GM12878 (cell line): ENCODE measurements around the gene ASB8. TPM values are rescaled to one million over a fixed set of nuclear protein-coding genes. Genes with fewer than 3 reads are reported as not detected.

ENCODE experiments used
- ATAC-seq: fragments of 200-7000 bp; cut with Tn5 transposase; 3 replicates; pipeline ENCODE4 v1.9.1; 2020; ENCODE audit warnings: mild to moderate bottlenecking, moderate library complexity
- BruUV-seq: library from RNA; stranded (reverse); fragments of 400-500 nt; replicated peaks from 2 replicates; lab custom pipeline; 2021; lab: Mats Ljungman, UMichigan
- CTCF ChIA-PET: fragments of 300-600 bp; sonication (Branson Sonifier 250); formaldehyde crosslinking; extraction: SDS; loops from one replicate; lab custom pipeline; 2021; ENCODE audit warnings: inconsistent platforms; lab: Yijun Ruan, JAX
- POLR2A ChIA-PET: fragments of 350-600 bp; formaldehyde crosslinking; extraction: SDS; loops from one replicate; lab custom pipeline; 2021; ENCODE audit warnings: inconsistent platforms; lab: Charles Lee
- RAD21 ChIA-PET: fragments of 300-600 bp; sonication (Branson Sonifier 250); formaldehyde crosslinking; loops from one replicate; lab custom pipeline; 2023; ENCODE audit warnings: antibody characterized with exemption; ENCODE audit not compliant: unreplicated experiment; lab: Charles Lee
- SMC1A ChIA-PET: fragments of 300-600 bp; sonication (Branson Sonifier 250); formaldehyde crosslinking; loops from one replicate; lab custom pipeline; 2023; ENCODE audit not compliant: unreplicated experiment, uncharacterized antibody; lab: Charles Lee
- DNase-seq: peaks from one replicate; pipeline ENCODE4 v3.0.0-alpha.2; 2011; ENCODE audit warnings: low read depth, low spot score
- FAIRE-seq: peaks from 3 replicates; lab custom pipeline; 2011; peaks lifted over from hg19 to GRCh38; lab: Jason Lieb, UNC
- H2AFZ ChIP-seq: 2 replicates; pipeline ENCODE4 v1.6.0; 2011; ENCODE audit warnings: low read depth, low read length, control low read depth; ENCODE audit not compliant: control insufficient read depth
- H3K27ac ChIP-seq: 2 replicates; pipeline ENCODE4 v1.5.1; 2011; ENCODE audit warnings: control low read depth; ENCODE audit not compliant: control insufficient read depth, insufficient read depth
- H3K27me3 ChIP-seq, 2 experiments: replicated peaks in 1 of 2; 2 replicates each; pipeline versions ENCODE4 v1.6.0 to v1.6.1; 2011; ENCODE audit warnings: low read length in 1 of 2; ENCODE audit not compliant: control insufficient read depth in 2 of 2, insufficient read depth in 2 of 2
- H3K36me3 ChIP-seq, 2 experiments: 2 replicates each; pipeline ENCODE4 v1.5.1; 2011; ENCODE audit warnings: low read length in 1 of 2; ENCODE audit not compliant: control insufficient read depth in 2 of 2, insufficient read depth in 2 of 2
- H3K4me1 ChIP-seq: 2 replicates; pipeline ENCODE4 v1.6.1; 2011; ENCODE audit warnings: mild to moderate bottlenecking, low read length, moderate library complexity, mixed read lengths; ENCODE audit not compliant: control insufficient read depth, insufficient read depth
- H3K4me2 ChIP-seq: 2 replicates; pipeline ENCODE4 v1.6.0; 2011; ENCODE audit warnings: control low read depth; ENCODE audit not compliant: control insufficient read depth, insufficient read depth
- H3K4me3 ChIP-seq: fragments of 200-600 bp; sonication (generic); 2 replicates; pipeline ENCODE4 v1.5.1; 2016
- H3K79me2 ChIP-seq: 2 replicates; pipeline ENCODE4 v1.6.0; 2011; ENCODE audit warnings: low read length; ENCODE audit not compliant: control insufficient read depth, insufficient read depth
- H3K9ac ChIP-seq: 2 replicates; pipeline ENCODE4 v1.8.0; 2011; ENCODE audit warnings: low read length, control low read depth, mixed read lengths; ENCODE audit not compliant: control insufficient read depth, insufficient read depth
- H3K9me3 ChIP-seq: replicated peaks from 3 replicates; pipeline ENCODE4 v1.5.1; 2011; ENCODE audit warnings: mild to moderate bottlenecking, low read length; ENCODE audit not compliant: control insufficient read depth, insufficient read depth
- H4K20me1 ChIP-seq: 2 replicates; pipeline ENCODE4 v1.6.0; 2011; ENCODE audit not compliant: control insufficient read depth, insufficient read depth
- BMI1 ChIP-seq: fragments of 450-650 bp; IDR thresholded peaks from 2 replicates; pipeline ENCODE4 v1.6.1; 2016; ENCODE audit warnings: mild to moderate bottlenecking, moderate library complexity, borderline replicate concordance
- CBX3 ChIP-seq: fragments of 200-600 bp; sonication (generic); IDR thresholded peaks from 2 replicates; pipeline ENCODE4 v1.6.1; 2016; ENCODE audit warnings: low read depth, borderline replicate concordance
- HDAC6 ChIP-seq: fragments of 200-600 bp; sonication (generic); IDR thresholded peaks from one replicate; pipeline ENCODE4 v1.8.0; 2017; ENCODE audit warnings: antibody characterized with exemption; ENCODE audit not compliant: unreplicated experiment
- KAT2A ChIP-seq: conservative IDR thresholded peaks from 2 replicates; pipeline ENCODE4 v1.6.1; 2011; ENCODE audit warnings: low read depth, low read length; ENCODE audit not compliant: control insufficient read depth
- MLLT1 ChIP-seq: fragments of 450-650 bp; IDR thresholded peaks from 2 replicates; pipeline ENCODE4 v1.6.1; 2016; ENCODE audit warnings: mild to moderate bottlenecking
- MYC ChIP-seq: IDR thresholded peaks from 2 replicates; pipeline ENCODE4 v1.6.1; 2011; ENCODE audit warnings: mild to moderate bottlenecking, low read length, moderate library complexity, inconsistent platforms; ENCODE audit not compliant: insufficient read depth, insufficient replicate concordance, insufficient read length, severe bottlenecking
- NFYB ChIP-seq: IDR thresholded peaks from 2 replicates; pipeline ENCODE4 v1.6.1; 2011; ENCODE audit warnings: low read depth, mild to moderate bottlenecking, low read length, improper control_type of control experiment, moderate library complexity; ENCODE audit not compliant: insufficient read depth
- NR2C1 ChIP-seq: fragments of 450-650 bp; IDR thresholded peaks from 2 replicates; pipeline ENCODE4 v1.6.1; 2017; ENCODE audit warnings: antibody characterized with exemption, mild to moderate bottlenecking, moderate library complexity
- RB1 ChIP-seq: fragments of 450-650 bp; formaldehyde crosslinking; IDR thresholded peaks from 2 replicates; pipeline ENCODE4 v1.6.1; 2017; ENCODE audit warnings: mild to moderate bottlenecking, borderline replicate concordance
- ZNF207 ChIP-seq: fragments of 450-650 bp; IDR thresholded peaks from 2 replicates; pipeline ENCODE4 v1.6.1; 2014; ENCODE audit warnings: antibody characterized with exemption, mild to moderate bottlenecking, borderline replicate concordance
- WGBS: methylation state at CpG from one replicate; pipeline ENCODE4 v1.1.6; 2016; ENCODE audit warnings: low lambda C conversion rate; ENCODE audit not compliant: insufficient replicate concordance, insufficient coverage; ENCODE audit errors: missing lambda C conversion rate; 5-methylcytosine and 5-hydroxymethylcytosine counted together
- in situ Hi-C: fragments of 300-500 bp; cut with MboI; formaldehyde crosslinking; loops from 9 replicates; pipeline ENCODE4 v1.14.3; 2018; ENCODE audit warnings: mixed read lengths
- intact Hi-C: fragments of 100-400 bp; cut with micrococcal nuclease; formaldehyde crosslinking; loops from one replicate; pipeline ENCODE4 v1.14.2; 2022; ENCODE audit not compliant: unreplicated experiment
- polyA plus RNA-seq, 11 experiments: library from polyadenylated mRNA; depleted of rRNA in 4 of 11; unstranded in 6 of 11; stranded (reverse) in 5 of 11; fragments of >200 nt; fragmentation: Nextera tagmentation in 4 of 11; fragmentation: Illumina TruSeq in 1 of 11; extraction: Ambion mirVana in 4 of 11; extraction: Trizol in 1 of 11; gene quantifications; 1 replicate in 1 of 11; 2 replicates in 10 of 11; pipeline versions ENCODE4 v1.2.1 to v1.2.3, GENCODE V29; 2011 to 2016; ENCODE audit warnings: inconsistent platforms in 2 of 11, missing spikeins in 2 of 11, low read depth in 1 of 11
- total RNA-seq, 4 experiments: library from RNA; depleted of rRNA in 3 of 4; stranded (reverse); fragments of >200 nt in 3 of 4; fragmentation: Illumina TruSeq in 1 of 4; extraction: Trizol in 1 of 4; gene quantifications; 2 replicates each; pipeline versions ENCODE4 v1.2.1 to v1.2.3, GENCODE V29; 2013 to 2021
- TF ChIP-seq, protein P1 (sequence below): IDR thresholded peaks from 2 replicates; pipeline ENCODE4 v1.6.1; 2012; ENCODE audit warnings: improper control_type of control experiment, low read depth, low read length; ENCODE audit not compliant: insufficient replicate concordance
- TF ChIP-seq, protein P2 (sequence below): fragments of 450-650 bp; IDR thresholded peaks from 2 replicates; pipeline ENCODE4 v1.6.1; 2017; ENCODE audit warnings: mild to moderate bottlenecking

ASB8 gene
- total and polyA plus RNA-seq, 10 of the 15 experiments (the other 5 are each of a cell fraction or from before 2014, with no cell fraction given) = 23.7 to 48.0 (median 29.1) TPM

- POLR2A ChIA-PET = interaction anchor here (0.6 kb wide), 1 partner anchor 12 kb away, joined by 3 read pairs; no protein-coding TSS in a partner anchor
- FAIRE-seq = no peak
- WGBS = 56% methylated on average over 2 of the region's 2 CpGs
Measured at GRCh38 chr12:48164451-48164850, 7.1 kb upstream of the ASB8 start.

More at GRCh38 chr12:48164451-48164850, 7.1 kb upstream of the ASB8 start:
- Histone ChIP-seq H3K27ac (no peak overlapping the region), H3K4me2 (no peak overlapping the region), H2AFZ (no peak overlapping the region), H4K20me1 (no peaks in the 10 kb centered on the region), H3K9ac (no peak overlapping the region), H3K9me3 (no peaks in the 10 kb centered on the region), H3K4me3 (no peak overlapping the region), H3K4me1 (peaks cover 4% of the 10 kb centered on the region; the same call in 1 of the 2 replicates), H3K79me2 (no peaks in the 10 kb centered on the region)
- RAD21 ChIA-PET = interaction anchor here (0.6 to 2.2 kb wide), 5 partner anchors 8 to 326 kb away, joined by 3 to 7 read pairs (median 6); partner anchors contain the start of genes PFKM and TMEM106C
- DNase-seq = no peak
- in situ Hi-C loops (loop anchor here (5.0 kb wide), 1 partner anchor 197 kb away; no protein-coding TSS in a partner anchor), intact Hi-C loops (loop anchor here (2.0 kb wide), 2 partner anchors 80 to 202 kb away; partner anchors contain the start of gene TMEM106C)
- no peak for ATAC-seq
- CTCF ChIA-PET = interaction anchor here (0.6 to 4.8 kb wide), 33 partner anchors 9 to 461 kb away, joined by 3 to 38 read pairs (median 4); partner anchors contain the start of genes TMEM106C and VDR
- BruUV-seq = no TSS peak
- no peak for TF ChIP-seq NFYB
- no peak for TF ChIP-seq HDAC6
- no peak for TF ChIP-seq ZNF207
- TF ChIP-seq KAT2A = no peak
- TF ChIP-seq, protein P1, sequence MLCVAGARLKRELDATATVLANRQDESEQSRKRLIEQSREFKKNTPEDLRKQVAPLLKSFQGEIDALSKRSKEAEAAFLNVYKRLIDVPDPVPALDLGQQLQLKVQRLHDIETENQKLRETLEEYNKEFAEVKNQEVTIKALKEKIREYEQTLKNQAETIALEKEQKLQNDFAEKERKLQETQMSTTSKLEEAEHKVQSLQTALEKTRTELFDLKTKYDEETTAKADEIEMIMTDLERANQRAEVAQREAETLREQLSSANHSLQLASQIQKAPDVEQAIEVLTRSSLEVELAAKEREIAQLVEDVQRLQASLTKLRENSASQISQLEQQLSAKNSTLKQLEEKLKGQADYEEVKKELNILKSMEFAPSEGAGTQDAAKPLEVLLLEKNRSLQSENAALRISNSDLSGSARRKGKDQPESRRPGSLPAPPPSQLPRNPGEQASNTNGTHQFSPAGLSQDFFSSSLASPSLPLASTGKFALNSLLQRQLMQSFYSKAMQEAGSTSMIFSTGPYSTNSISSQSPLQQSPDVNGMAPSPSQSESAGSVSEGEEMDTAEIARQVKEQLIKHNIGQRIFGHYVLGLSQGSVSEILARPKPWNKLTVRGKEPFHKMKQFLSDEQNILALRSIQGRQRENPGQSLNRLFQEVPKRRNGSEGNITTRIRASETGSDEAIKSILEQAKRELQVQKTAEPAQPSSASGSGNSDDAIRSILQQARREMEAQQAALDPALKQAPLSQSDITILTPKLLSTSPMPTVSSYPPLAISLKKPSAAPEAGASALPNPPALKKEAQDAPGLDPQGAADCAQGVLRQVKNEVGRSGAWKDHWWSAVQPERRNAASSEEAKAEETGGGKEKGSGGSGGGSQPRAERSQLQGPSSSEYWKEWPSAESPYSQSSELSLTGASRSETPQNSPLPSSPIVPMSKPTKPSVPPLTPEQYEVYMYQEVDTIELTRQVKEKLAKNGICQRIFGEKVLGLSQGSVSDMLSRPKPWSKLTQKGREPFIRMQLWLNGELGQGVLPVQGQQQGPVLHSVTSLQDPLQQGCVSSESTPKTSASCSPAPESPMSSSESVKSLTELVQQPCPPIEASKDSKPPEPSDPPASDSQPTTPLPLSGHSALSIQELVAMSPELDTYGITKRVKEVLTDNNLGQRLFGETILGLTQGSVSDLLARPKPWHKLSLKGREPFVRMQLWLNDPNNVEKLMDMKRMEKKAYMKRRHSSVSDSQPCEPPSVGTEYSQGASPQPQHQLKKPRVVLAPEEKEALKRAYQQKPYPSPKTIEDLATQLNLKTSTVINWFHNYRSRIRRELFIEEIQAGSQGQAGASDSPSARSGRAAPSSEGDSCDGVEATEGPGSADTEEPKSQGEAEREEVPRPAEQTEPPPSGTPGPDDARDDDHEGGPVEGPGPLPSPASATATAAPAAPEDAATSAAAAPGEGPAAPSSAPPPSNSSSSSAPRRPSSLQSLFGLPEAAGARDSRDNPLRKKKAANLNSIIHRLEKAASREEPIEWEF = no peak
- TF ChIP-seq CBX3 = no peak
- no peak for TF ChIP-seq MLLT1
- TF ChIP-seq, protein P2, sequence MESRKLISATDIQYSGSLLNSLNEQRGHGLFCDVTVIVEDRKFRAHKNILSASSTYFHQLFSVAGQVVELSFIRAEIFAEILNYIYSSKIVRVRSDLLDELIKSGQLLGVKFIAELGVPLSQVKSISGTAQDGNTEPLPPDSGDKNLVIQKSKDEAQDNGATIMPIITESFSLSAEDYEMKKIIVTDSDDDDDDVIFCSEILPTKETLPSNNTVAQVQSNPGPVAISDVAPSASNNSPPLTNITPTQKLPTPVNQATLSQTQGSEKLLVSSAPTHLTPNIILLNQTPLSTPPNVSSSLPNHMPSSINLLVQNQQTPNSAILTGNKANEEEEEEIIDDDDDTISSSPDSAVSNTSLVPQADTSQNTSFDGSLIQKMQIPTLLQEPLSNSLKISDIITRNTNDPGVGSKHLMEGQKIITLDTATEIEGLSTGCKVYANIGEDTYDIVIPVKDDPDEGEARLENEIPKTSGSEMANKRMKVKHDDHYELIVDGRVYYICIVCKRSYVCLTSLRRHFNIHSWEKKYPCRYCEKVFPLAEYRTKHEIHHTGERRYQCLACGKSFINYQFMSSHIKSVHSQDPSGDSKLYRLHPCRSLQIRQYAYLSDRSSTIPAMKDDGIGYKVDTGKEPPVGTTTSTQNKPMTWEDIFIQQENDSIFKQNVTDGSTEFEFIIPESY = no peak
- TF ChIP-seq BMI1 = no peak
- TF ChIP-seq MYC = no peak
- no peak for TF ChIP-seq RB1
- no peak for TF ChIP-seq NR2C1
- TF ChIP-seq, all 136 proteins: peak for 0
- Histone ChIP-seq H3K27me3 (peaks cover 0 to 2% of the 10 kb centered on the region in 2 experiments; a peak in 1 of 4 replicates), H3K36me3 (no peaks in the 10 kb centered on the region)
- SMC1A ChIA-PET = interaction anchor here (0.6 to 2.6 kb wide), 9 partner anchors 9 to 453 kb away, joined by 3 to 7 read pairs (median 3); partner anchors contain the start of gene TMEM106C
